ENCODE results near the gene TRAK2. TPM values are rescaled to one million over a fixed set of nuclear protein-coding genes. Genes with fewer than 3 reads are reported as not detected.

Gene TRAK2
- total and polyA plus RNA-seq, 2 experiments from 2014 or later = 6.7 to 17.0 TPM

DNA sequence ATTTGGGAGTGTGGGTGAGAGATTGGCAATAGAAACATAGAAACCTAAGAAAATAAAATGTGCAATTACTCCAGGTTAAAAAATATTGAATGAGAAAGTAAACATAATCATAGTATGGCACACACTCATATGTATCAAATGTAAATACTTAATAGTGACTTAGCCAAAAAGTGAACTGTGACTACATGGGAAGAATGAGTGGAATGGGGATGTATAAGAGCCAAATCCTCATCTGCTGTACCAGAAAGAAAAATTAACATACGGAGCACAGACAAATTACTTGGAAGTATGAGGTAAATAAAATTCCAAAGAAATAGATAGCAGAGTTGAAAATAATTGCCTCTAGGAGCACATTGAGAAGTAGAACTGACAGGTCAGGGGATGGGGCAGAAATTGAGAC is 98.1 kb downstream of the TRAK2 start:
- Histone ChIP-seq H2AFZ (no peak overlapping the region), H3K27ac (ENCODE audit: low read depth) (no peak overlapping the region), H3K4me3 (no peak overlapping the region), H3F3A (replicated peaks; ENCODE audit: low read depth) (no peaks in the 10 kb centered on the region), H4K20me1 (replicated peaks; ENCODE audit: insufficient read depth) (no peaks in the 10 kb centered on the region), H3K79me2 (replicated peaks; ENCODE audit: insufficient read depth) (no peaks in the 10 kb centered on the region), H3K4me1 (ENCODE audit: insufficient read depth) (no peaks in the 10 kb centered on the region), H3K36me3 (ENCODE audit: insufficient read depth) (no peaks in the 10 kb centered on the region), H3K27me3 (ENCODE audit: insufficient read depth) (no peaks in the 10 kb centered on the region), H3K4me2 (no peak overlapping the region), H3K9me2 (ENCODE audit: insufficient read depth) (no peaks in the 10 kb centered on the region)
- Mint-ChIP-seq H3K27me3 (ENCODE audit: insufficient read depth, low read depth, poor library complexity) (peaks cover 1% of the 10 kb centered on the region), H3K4me1 (peaks cover 2% of the 10 kb centered on the region; the same call in 1 of the 3 replicates), H3K27ac (no peak overlapping the region), H3K9me3 (no peaks in the 10 kb centered on the region), H3K4me3 (no peak overlapping the region), H3K36me3 (ENCODE audit: low read depth) (no peaks in the 10 kb centered on the region)
- TF ChIP-seq, protein P1, sequence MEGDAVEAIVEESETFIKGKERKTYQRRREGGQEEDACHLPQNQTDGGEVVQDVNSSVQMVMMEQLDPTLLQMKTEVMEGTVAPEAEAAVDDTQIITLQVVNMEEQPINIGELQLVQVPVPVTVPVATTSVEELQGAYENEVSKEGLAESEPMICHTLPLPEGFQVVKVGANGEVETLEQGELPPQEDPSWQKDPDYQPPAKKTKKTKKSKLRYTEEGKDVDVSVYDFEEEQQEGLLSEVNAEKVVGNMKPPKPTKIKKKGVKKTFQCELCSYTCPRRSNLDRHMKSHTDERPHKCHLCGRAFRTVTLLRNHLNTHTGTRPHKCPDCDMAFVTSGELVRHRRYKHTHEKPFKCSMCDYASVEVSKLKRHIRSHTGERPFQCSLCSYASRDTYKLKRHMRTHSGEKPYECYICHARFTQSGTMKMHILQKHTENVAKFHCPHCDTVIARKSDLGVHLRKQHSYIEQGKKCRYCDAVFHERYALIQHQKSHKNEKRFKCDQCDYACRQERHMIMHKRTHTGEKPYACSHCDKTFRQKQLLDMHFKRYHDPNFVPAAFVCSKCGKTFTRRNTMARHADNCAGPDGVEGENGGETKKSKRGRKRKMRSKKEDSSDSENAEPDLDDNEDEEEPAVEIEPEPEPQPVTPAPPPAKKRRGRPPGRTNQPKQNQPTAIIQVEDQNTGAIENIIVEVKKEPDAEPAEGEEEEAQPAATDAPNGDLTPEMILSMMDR (conservative IDR thresholded peaks at IDR 0.05; ENCODE audit: low read depth in 2 of 2) = no peak
- DNase-seq (ENCODE audit: low spot score) (no peak), ATAC-seq (no peak)

DNA sequence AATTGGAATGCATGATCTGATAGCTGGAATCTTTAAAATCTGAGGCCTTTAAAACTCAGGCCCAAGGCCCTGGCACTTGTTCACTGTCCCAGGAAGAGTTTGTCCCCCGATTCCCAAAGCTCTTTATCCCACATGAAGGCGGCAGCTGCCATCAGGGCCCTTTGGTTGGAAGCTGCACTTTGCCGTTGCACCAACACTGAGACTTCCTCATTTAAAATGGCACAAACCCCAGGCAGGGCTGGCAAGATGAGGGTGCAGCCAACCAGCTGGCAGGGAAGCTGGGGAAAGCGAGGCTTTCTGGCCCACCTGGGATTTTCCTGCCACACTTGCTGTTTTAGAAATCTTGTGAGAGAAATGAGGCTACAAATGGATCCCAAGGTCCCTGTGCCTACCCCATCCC is 100.4 kb downstream of the TRAK2 start:
- ATAC-seq (no peak), DNase-seq (ENCODE audit: low spot score) (no peak)
- Mint-ChIP-seq H3K9me3 (no peaks in the 10 kb centered on the region), H3K27me3 (ENCODE audit: insufficient read depth, low read depth, poor library complexity) (peaks cover 3% of the 10 kb centered on the region), H3K27ac (no peak overlapping the region), H3K4me1 (peaks cover 3% of the 10 kb centered on the region; the same call in 1 of the 3 replicates), H3K36me3 (ENCODE audit: low read depth) (no peaks in the 10 kb centered on the region), H3K4me3 (no peak overlapping the region)
- Histone ChIP-seq H3K27ac (ENCODE audit: low read depth) (no peak overlapping the region), H4K20me1 (replicated peaks; ENCODE audit: insufficient read depth) (no peaks in the 10 kb centered on the region), H3K79me2 (replicated peaks; ENCODE audit: insufficient read depth) (no peaks in the 10 kb centered on the region), H3F3A (replicated peaks; ENCODE audit: low read depth) (no peaks in the 10 kb centered on the region), H3K4me3 (no peak overlapping the region), H3K27me3 (ENCODE audit: insufficient read depth) (no peaks in the 10 kb centered on the region), H3K36me3 (ENCODE audit: insufficient read depth) (no peaks in the 10 kb centered on the region), H3K4me1 (ENCODE audit: insufficient read depth) (no peaks in the 10 kb centered on the region), H3K9me2 (ENCODE audit: insufficient read depth) (no peaks in the 10 kb centered on the region), H2AFZ (no peak overlapping the region), H3K4me2 (no peak overlapping the region)
- TF ChIP-seq EZH2phosphoT487 (IDR thresholded peaks at IDR 0.05; ENCODE audit: unreplicated experiment) (no peak), CREB1 (CRISPR knock-in tag; IDR thresholded peaks at IDR 0.05; ENCODE audit: low read depth) (no peak), ZNF114 (CRISPR knock-in tag; IDR thresholded peaks at IDR 0.05) (no peak), NANOG (IDR thresholded peaks at IDR 0.05; ENCODE audit: borderline replicate concordance) (no peak), STAT1 (IDR thresholded peaks at IDR 0.05; ENCODE audit: unreplicated experiment) (no peak), EZH2 (IDR thresholded peaks at IDR 0.05; ENCODE audit: low read depth, unreplicated experiment) (no peak)
- TF ChIP-seq, protein P1 (conservative IDR thresholded peaks at IDR 0.05; ENCODE audit: low read depth in 2 of 2) = no peak
- TF ChIP-seq, protein P2, sequence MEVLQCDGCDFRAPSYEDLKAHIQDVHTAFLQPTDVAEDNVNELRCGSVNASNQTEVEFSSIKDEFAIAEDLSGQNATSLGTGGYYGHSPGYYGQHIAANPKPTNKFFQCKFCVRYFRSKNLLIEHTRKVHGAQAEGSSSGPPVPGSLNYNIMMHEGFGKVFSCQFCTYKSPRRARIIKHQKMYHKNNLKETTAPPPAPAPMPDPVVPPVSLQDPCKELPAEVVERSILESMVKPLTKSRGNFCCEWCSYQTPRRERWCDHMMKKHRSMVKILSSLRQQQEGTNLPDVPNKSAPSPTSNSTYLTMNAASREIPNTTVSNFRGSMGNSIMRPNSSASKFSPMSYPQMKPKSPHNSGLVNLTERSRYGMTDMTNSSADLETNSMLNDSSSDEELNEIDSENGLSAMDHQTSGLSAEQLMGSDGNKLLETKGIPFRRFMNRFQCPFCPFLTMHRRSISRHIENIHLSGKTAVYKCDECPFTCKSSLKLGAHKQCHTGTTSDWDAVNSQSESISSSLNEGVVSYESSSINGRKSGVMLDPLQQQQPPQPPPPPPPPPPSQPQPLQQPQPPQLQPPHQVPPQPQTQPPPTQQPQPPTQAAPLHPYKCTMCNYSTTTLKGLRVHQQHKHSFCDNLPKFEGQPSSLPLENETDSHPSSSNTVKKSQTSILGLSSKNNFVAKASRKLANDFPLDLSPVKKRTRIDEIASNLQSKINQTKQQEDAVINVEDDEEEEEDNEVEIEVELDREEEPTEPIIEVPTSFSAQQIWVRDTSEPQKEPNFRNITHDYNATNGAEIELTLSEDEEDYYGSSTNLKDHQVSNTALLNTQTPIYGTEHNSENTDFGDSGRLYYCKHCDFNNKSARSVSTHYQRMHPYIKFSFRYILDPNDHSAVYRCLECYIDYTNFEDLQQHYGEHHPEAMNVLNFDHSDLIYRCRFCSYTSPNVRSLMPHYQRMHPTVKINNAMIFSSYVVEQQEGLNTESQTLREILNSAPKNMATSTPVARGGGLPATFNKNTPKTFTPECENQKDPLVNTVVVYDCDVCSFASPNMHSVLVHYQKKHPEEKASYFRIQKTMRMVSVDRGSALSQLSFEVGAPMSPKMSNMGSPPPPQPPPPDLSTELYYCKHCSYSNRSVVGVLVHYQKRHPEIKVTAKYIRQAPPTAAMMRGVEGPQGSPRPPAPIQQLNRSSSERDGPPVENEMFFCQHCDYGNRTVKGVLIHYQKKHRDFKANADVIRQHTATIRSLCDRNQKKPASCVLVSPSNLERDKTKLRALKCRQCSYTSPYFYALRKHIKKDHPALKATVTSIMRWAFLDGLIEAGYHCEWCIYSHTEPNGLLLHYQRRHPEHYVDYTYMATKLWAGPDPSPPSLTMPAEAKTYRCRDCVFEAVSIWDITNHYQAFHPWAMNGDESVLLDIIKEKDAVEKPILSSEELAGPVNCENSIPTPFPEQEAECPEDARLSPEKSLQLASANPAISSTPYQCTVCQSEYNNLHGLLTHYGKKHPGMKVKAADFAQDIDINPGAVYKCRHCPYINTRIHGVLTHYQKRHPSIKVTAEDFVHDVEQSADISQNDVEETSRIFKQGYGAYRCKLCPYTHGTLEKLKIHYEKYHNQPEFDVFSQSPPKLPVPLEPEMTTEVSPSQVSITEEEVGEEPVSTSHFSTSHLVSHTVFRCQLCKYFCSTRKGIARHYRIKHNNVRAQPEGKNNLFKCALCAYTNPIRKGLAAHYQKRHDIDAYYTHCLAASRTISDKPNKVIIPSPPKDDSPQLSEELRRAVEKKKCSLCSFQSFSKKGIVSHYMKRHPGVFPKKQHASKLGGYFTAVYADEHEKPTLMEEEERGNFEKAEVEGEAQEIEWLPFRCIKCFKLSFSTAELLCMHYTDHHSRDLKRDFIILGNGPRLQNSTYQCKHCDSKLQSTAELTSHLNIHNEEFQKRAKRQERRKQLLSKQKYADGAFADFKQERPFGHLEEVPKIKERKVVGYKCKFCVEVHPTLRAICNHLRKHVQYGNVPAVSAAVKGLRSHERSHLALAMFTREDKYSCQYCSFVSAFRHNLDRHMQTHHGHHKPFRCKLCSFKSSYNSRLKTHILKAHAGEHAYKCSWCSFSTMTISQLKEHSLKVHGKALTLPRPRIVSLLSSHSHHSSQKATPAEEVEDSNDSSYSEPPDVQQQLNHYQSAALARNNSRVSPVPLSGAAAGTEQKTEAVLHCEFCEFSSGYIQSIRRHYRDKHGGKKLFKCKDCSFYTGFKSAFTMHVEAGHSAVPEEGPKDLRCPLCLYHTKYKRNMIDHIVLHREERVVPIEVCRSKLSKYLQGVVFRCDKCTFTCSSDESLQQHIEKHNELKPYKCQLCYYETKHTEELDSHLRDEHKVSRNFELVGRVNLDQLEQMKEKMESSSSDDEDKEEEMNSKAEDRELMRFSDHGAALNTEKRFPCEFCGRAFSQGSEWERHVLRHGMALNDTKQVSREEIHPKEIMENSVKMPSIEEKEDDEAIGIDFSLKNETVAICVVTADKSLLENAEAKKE (CRISPR knock-in tag; IDR thresholded peaks at IDR 0.05) = no peak

All from GM23338 (cell line).